Epithelial cell of esophagus (primary cell): ENCODE results near the gene MOAP1.

Experiments used
- DNase-seq: peaks from one replicate; pipeline ENCODE4 v3.0.0; 2010; ENCODE audit warnings: low read depth
- H3K4me3 ChIP-seq: 2 replicates; pipeline ENCODE4 v1.5.1; 2011; ENCODE audit warnings: mild to moderate bottlenecking, low read length, control low read depth
- TF ChIP-seq, protein P1 (sequence below): IDR thresholded peaks from 2 replicates; pipeline ENCODE4 v1.5.1; 2011; ENCODE audit warnings: low read depth, mild to moderate bottlenecking, low read length, control low read depth, inconsistent platforms; ENCODE audit not compliant: insufficient read depth; ENCODE audit errors: missing control alignments

The MOAP1 gene

GRCh38 chr14:93201155-93201704 lies 16.5 kb upstream of the MOAP1 start:
- peak; percentile 23 for DNase-seq
- H3K4me3 ChIP-seq, result no peak overlapping the region
- TF ChIP-seq, protein P1, sequence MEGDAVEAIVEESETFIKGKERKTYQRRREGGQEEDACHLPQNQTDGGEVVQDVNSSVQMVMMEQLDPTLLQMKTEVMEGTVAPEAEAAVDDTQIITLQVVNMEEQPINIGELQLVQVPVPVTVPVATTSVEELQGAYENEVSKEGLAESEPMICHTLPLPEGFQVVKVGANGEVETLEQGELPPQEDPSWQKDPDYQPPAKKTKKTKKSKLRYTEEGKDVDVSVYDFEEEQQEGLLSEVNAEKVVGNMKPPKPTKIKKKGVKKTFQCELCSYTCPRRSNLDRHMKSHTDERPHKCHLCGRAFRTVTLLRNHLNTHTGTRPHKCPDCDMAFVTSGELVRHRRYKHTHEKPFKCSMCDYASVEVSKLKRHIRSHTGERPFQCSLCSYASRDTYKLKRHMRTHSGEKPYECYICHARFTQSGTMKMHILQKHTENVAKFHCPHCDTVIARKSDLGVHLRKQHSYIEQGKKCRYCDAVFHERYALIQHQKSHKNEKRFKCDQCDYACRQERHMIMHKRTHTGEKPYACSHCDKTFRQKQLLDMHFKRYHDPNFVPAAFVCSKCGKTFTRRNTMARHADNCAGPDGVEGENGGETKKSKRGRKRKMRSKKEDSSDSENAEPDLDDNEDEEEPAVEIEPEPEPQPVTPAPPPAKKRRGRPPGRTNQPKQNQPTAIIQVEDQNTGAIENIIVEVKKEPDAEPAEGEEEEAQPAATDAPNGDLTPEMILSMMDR, result no peak

- H3K4me3 ChIP-seq, result no peak overlapping the region
- DNase-seq, result peak; percentile 9
- TF ChIP-seq, protein P1, result no peak
These were observed 15.9 kb upstream of the MOAP1 start for GRCh38 chr14:93200553-93200952.

DNA sequence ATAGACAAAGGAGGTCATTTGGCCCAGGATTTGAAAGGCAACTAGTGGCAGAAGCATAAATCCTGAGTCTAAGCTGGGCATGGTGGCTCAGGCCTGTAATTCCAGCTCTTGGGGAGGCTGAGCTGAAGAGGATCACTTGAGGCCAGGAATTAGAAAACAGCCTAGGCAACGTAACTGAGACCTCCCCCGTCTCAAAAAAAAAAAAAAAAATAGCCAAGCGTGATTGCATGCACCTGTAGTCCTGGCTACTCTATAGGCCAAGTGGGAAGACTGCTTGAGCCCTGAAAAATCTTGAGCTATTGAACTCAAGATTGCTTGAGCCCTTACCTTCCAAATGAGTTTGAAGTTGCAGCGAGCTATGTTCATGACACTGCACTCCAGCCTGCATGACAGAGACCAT lies 14.3 kb upstream of the MOAP1 start:
- no peak for DNase-seq
- TF ChIP-seq, protein P1, result no peak

DNA sequence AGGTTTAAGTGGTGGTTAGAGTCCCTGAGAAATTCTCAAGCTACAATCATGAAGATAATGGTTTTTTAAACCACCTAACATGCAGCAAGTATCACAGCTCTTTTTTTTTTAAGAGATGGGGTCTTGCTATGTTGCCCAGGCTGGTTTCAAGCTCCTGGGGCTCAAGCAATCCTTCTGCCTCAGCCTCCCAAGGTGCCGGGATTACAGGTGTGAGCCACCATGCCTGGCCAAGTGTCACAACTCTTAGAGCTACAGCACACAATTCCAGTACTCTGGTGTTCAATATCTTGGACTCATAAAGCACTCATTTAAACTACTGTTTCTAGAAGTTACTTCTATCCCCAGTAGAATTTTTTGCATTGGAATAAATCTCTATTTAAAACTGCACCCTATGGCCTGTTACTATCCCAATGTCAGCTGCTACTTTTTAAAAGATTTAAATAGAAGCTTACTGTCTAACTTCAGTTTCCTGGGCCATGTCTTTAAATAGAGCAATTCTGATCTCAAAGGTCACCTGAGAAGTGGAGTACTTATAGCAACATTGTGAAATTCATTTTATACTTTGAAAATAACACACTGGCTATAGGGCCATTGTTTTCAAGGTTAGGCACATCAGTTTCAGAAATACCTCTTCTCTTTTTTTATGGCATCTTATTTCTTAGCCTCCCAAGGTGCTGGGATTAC lies 10.8 kb upstream of the MOAP1 start:
- TF ChIP-seq, protein P1, result no peak
- no peak overlapping the region for H3K4me3 ChIP-seq
- DNase-seq, result no peak

More for the DNA sequence above, 14.3 kb upstream of the MOAP1 start:
- no peak overlapping the region for H3K4me3 ChIP-seq

DNA sequence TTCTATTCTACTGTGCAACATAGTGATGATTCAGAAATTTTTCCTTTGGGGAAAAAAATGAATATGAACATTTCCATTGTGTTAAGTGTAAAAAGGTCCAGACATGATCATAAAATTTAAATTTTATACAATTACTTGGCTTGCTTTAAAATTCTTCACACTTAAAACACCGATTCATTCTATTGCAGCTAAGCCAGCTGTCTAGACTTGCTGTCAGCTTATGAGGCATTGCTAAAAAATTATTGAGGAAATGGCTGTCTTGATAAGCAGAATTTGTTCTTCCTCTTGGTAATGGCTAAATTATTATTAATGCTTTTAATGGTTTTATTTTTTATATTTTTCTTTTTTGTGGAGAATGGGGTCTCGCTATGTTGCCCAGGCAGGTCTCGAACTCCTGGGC lies 2.3 kb upstream of the MOAP1 start:
- peak; percentile 58 for DNase-seq

DNA sequence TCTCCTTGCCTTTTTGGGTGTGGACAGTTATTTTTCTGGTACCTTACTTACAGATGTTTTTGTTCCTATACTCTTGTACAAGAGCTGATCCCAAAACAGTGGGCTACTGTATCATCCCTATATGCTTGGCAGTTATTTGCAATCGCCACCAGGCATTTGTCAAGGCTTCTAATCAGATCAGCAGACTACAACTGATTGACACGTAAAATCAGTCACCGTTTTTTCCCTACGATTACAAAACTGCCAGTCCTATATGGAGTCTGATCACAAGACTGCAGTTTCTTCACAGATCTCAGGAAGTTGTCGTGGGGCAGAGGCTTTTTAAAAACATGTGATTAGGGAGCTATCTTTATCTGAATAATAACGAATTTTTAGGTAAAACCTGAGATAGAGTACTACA lies 1.8 kb upstream of the MOAP1 start:
- DNase-seq, result peak; percentile 13
- TF ChIP-seq, protein P1, result no peak
- no peak overlapping the region for H3K4me3 ChIP-seq

More for the DNA sequence above, 2.3 kb upstream of the MOAP1 start:
- TF ChIP-seq, protein P1, result no peak
- H3K4me3 ChIP-seq, result no peak overlapping the region

DNA sequence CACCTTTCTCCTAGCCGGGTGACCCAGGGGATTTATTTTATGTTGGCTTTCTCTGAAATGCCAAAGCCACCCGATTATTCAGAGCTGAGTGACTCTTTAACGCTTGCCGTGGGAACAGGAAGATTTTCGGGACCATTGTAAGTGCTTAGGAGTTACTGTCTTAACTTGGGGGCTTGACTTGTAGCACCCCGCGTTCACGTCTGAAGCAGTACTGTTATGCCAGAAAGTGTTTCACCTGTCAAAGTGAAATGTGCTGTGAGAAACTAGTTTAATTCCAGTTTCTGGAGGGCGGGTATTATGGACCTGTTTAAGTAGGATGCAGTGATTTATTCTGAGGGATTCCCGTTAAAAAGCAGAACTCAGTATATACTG lies 638 bp upstream of the MOAP1 start:
- TF ChIP-seq, protein P1, result no peak
- H3K4me3 ChIP-seq, result peak overlapping the region; percentile 90
- DNase-seq, result no peak
